Measurements from ENCODE around the gene THSD8.
"Not testable (repeated sequence)": the region's sequence is repeated elsewhere in the genome, so short reads cannot be mapped to it uniquely, and the experiment has no call there.

The THSD8 gene

DNA sequence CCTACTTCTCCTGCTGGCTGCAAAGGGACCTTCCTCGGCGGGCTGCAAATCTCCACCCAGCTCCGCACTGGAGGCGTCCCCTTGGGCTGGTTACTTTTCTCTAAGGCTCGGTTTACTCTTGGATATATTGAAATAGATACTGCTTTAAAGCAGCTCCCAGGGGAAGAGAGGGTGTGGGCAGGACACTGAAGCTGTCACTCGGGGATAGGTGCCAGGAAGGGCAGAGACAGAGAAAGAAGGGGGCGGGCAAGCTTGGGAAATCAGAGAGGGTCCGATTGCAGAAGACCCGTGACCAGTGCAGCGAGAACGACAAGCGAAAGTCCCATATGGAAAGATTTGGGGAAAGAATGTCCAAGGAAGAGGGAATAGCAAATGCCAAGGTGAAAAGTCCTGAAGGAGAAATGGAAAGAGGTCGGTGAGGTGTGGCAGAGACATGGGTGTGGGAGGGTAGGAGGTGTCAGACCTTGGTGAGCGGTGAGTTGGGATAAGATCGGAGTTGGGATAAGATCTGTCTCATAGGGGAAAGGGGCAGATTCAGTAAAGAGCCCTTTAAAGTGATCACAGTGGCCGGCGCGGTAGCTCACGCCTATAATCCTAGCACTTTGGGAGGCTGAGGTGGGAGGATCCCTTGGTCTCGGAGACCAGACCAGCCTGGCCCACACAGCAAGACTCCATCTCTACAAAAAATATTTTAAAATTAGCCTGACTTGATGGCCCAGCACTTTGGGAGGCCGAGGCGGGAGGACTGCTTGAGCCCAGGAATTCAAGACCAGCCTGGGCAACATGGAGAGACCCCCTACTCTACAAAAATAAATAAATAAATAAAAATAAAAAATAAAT, 618 bp downstream of the THSD8 start:
- Histone ChIP-seq H3K36me3 (ENCODE audit: control insufficient read depth in 2 of 2, insufficient read depth in 2 of 2, low read length in 2 of 2) (peaks cover 13 to 14% of the 10 kb centered on the region in 2 donors), H3K4me3 (ENCODE audit: low read length in 2 of 2) (peak overlapping the region; percentile 77 to 97), H3K4me1 (ENCODE audit: control insufficient read depth, insufficient read depth, low read length) (peaks cover 36% of the 10 kb centered on the region), H3K27me3 (ENCODE audit: control insufficient read depth in 1 of 2, insufficient read depth in 2 of 2, low read length in 2 of 2) (no peaks in the 10 kb centered on the region), H3K9me3 (ENCODE audit: control insufficient read depth in 2 of 2, low read length in 2 of 2) (no peaks in the 10 kb centered on the region), H3K9ac (ENCODE audit: low read length in 2 of 2) (peak overlapping the region; percentile 62 to 69), H3K27ac (ENCODE audit: low read length) (no peak overlapping the region)

DNA sequence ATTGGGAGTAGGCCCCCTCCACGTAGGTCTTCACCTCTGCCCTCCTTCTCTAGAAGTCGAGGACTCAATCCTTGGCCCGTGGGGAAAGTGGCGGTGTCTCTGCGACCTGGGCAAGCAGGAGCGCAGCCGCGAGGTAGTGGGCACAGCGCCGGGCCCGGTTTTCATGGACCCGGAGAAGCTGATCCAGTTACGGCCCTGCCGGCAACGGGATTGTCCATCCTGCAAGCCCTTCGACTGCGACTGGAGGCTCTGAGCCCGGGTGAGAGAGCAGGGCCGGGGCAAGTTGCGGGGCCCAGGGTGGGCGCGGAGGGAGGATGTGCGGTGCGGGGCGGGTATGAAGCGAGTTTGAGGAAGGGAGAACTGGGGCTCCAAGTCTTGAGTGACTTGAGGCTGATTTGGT, 2.2 kb downstream of the THSD8 start:
- Histone ChIP-seq H3K4me1 (ENCODE audit: control insufficient read depth, insufficient read depth, low read length) (peaks cover 36% of the 10 kb centered on the region), H3K36me3 (ENCODE audit: control insufficient read depth in 2 of 2, insufficient read depth in 2 of 2, low read length in 2 of 2) (peaks cover 13 to 14% of the 10 kb centered on the region in 2 donors), H3K9ac (ENCODE audit: low read length in 2 of 2) (no peak overlapping the region), H3K9me3 (ENCODE audit: control insufficient read depth in 2 of 2, low read length in 2 of 2) (no peaks in the 10 kb centered on the region), H3K27me3 (ENCODE audit: control insufficient read depth in 1 of 2, insufficient read depth in 2 of 2, low read length in 2 of 2) (no peaks in the 10 kb centered on the region), H3K4me3 (ENCODE audit: low read length in 2 of 2) (no peak overlapping the region), H3K27ac (ENCODE audit: low read length) (no peak overlapping the region)

DNA sequence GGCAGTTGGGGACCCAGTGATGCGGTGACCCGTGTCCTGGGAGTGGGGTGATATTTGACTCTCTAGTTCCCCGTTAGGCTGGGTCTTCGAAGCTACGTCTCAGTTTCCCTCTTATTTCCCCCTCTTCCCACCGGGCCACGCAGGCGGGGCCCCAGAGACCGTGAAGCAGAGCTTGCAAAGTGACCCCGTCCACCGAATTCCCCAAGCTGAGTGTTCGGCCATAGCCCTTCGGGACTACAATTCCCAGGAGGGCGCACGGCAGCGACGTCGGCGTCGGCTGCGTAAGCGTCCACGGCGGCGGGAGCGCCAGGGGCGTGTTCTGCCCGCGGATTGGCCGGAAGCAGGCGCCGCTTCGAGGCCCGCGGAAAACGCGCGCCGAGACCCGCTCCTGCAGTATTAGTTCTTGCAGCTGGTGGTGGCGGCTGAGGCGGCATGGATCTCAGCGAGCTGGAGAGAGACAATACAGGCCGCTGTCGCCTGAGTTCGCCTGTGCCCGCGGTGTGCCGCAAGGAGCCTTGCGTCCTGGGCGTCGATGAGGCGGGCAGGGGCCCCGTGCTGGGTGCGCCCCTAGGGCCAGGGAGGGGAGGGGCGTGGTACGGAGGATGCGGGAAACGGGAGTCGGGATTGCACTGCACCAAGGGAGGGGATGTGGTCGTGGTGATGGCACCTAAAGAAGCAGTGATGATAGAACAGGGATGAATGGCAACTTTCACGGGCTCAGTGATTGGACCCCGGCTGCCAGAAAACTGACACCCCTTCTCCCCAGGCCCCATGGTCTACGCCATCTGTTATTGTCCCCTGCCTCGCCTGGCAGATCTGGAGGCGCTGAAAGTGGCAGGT, 4.6 kb downstream of the THSD8 start, which contains the start of gene RNASEH2A:
Gene RNASEH2A (plus strand): TSS at position 343 of the 840 bp plus-strand sequence. CDS start 90 bp downstream, at position 433.
- Histone ChIP-seq H3K27ac (ENCODE audit: low read length) (peak within 1 kb of the TSS; percentile 11), H3K4me1 (ENCODE audit: control insufficient read depth, insufficient read depth, low read length) (peaks cover 21% of the 10 kb centered on the region), H3K36me3 (ENCODE audit: control insufficient read depth in 2 of 2, insufficient read depth in 2 of 2, low read length in 2 of 2) (no peaks in the 10 kb centered on the region), H3K9ac (ENCODE audit: low read length in 2 of 2) (peak within 1 kb of the TSS; percentile 75 to 83), H3K4me3 (ENCODE audit: low read length in 2 of 2) (peak within 1 kb of the TSS; percentile 70 to 86), H3K27me3 (ENCODE audit: control insufficient read depth in 1 of 2, insufficient read depth in 2 of 2, low read length in 2 of 2) (no peaks in the 10 kb centered on the region), H3K9me3 (ENCODE audit: control insufficient read depth in 2 of 2, low read length in 2 of 2) (no peaks in the 10 kb centered on the region)

DNA sequence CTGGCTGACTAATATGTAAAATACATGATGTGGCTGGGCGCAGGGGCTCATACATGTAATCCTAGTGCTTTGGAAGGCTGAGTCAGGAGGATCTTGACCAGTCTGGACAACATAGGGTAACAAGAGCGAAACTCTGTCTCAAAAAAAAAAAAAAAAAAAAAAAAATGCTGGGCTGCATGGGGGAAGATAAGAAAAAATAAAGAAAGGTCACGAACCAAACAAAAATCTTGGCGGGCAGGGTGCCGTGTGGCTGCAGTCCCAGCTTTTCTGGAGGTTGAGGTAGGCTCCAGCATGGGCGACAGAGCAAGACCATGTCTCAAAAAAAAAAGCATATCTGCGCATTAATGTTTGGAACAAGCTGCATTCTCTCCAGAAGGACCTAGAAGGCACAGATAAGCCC, 13.2 kb downstream of the THSD8 start:
- Histone ChIP-seq H3K4me1 (ENCODE audit: control insufficient read depth, insufficient read depth, low read length) (no peaks in the 10 kb centered on the region), H3K9ac (ENCODE audit: low read length in 2 of 2) (no peak overlapping the region), H3K9me3 (ENCODE audit: control insufficient read depth in 2 of 2, low read length in 2 of 2) (no peaks in the 10 kb centered on the region), H3K27me3 (ENCODE audit: control insufficient read depth in 1 of 2, insufficient read depth in 2 of 2, low read length in 2 of 2) (no peaks in the 10 kb centered on the region), H3K36me3 (ENCODE audit: control insufficient read depth in 2 of 2, insufficient read depth in 2 of 2, low read length in 2 of 2) (peaks cover 0 to 2% of the 10 kb centered on the region in 2 donors), H3K27ac (ENCODE audit: low read length) (no peak overlapping the region), H3K4me3 (ENCODE audit: low read length in 2 of 2) (no peak overlapping the region)

DNA sequence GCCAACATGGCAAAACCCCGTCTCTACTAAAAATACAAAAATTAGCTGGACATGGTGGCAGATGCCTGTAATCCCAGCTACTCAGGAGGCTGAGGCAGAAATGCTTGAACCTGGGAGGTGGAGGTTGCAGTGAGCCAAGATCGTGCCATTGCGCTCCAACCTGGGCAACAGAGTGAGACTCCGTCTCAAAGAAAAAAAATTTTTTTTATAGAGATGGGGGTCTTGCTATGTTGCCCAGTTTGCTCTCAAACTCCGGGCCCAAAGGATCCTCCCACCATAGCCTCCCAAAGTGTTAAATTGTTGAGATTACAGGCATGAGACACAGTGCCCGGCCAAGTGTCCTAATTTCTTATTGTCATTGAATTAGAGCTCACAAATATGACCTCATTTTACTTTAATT, 15.3 kb downstream of the THSD8 start:
- not testable (repeated sequence) for H3K27me3 ChIP-seq (ENCODE audit: control insufficient read depth in 1 of 2, insufficient read depth in 2 of 2, low read length in 2 of 2); H3K9me3 ChIP-seq (ENCODE audit: control insufficient read depth in 2 of 2, low read length in 2 of 2); H3K9ac ChIP-seq (ENCODE audit: low read length in 2 of 2); H3K4me3 ChIP-seq (ENCODE audit: low read length in 2 of 2); H3K4me1 ChIP-seq (ENCODE audit: control insufficient read depth, insufficient read depth, low read length); H3K36me3 ChIP-seq (ENCODE audit: control insufficient read depth in 2 of 2, insufficient read depth in 2 of 2, low read length in 2 of 2); H3K27ac ChIP-seq (ENCODE audit: low read length)

DNA sequence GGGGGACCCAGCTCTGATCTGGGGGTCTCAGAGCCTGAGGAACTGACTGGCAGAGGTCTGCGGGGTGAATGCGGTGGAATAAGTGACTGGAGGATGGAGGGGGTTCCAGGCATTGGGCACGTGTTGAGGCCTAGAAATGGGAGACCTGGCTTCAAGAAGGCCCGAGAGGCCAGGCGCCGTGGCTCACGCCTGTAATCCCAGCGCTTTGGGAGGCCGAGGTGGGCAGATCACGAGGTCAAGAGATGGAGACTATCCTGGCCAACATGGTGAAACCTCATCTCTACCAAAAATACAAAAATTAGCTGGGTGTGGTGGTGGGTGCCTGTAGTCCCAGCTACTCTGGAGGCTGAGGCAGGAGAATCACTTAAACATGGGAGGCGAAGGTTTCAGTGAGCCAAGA, 15.9 kb downstream of the THSD8 start:
- H3K27ac ChIP-seq (ENCODE audit: low read length); H3K36me3 ChIP-seq (ENCODE audit: control insufficient read depth in 2 of 2, insufficient read depth in 2 of 2, low read length in 2 of 2); H3K27me3 ChIP-seq (ENCODE audit: control insufficient read depth in 1 of 2, insufficient read depth in 2 of 2, low read length in 2 of 2); H3K9me3 ChIP-seq (ENCODE audit: control insufficient read depth in 2 of 2, low read length in 2 of 2); H3K9ac ChIP-seq (ENCODE audit: low read length in 2 of 2); H3K4me3 ChIP-seq (ENCODE audit: low read length in 2 of 2); H3K4me1 ChIP-seq (ENCODE audit: control insufficient read depth, insufficient read depth, low read length): not testable (repeated sequence)

DNA sequence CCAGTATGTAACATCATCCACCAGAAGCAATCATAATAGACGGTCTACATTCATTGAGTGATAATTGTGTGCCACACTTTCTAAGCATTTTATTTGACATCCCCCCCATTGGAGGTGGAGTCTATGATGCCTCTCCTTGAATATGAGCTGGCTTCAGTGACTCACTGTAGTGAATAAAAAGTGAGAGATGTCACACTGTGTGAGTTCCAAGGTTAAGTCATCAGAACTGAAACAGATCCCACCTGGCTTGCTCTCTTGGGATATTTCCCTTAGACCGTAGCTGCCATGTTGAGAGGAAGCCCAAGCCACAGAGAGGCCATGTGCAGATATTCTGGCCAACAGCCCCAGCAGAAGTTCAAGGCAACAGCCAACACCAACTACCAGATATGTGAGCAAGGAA, 19.9 kb downstream of the THSD8 start:
- H3K27ac ChIP-seq (ENCODE audit: low read length) = no peak overlapping the region
- H3K9me3 ChIP-seq (ENCODE audit: control insufficient read depth in 2 of 2, low read length in 2 of 2) = peaks cover 0 to 3% of the 10 kb centered on the region in 2 donors
- H3K4me3 ChIP-seq (ENCODE audit: low read length in 2 of 2) = no peak overlapping the region
- peaks cover 17 to 18% of the 10 kb centered on the region in 2 donors for H3K27me3 ChIP-seq (ENCODE audit: control insufficient read depth in 1 of 2, insufficient read depth in 2 of 2, low read length in 2 of 2)
- H3K9ac ChIP-seq (ENCODE audit: low read length in 2 of 2) = no peak overlapping the region
- H3K36me3 ChIP-seq (ENCODE audit: control insufficient read depth in 2 of 2, insufficient read depth in 2 of 2, low read length in 2 of 2) = no peaks in the 10 kb centered on the region
- H3K4me1 ChIP-seq (ENCODE audit: control insufficient read depth, insufficient read depth, low read length) = no peaks in the 10 kb centered on the region

DNA sequence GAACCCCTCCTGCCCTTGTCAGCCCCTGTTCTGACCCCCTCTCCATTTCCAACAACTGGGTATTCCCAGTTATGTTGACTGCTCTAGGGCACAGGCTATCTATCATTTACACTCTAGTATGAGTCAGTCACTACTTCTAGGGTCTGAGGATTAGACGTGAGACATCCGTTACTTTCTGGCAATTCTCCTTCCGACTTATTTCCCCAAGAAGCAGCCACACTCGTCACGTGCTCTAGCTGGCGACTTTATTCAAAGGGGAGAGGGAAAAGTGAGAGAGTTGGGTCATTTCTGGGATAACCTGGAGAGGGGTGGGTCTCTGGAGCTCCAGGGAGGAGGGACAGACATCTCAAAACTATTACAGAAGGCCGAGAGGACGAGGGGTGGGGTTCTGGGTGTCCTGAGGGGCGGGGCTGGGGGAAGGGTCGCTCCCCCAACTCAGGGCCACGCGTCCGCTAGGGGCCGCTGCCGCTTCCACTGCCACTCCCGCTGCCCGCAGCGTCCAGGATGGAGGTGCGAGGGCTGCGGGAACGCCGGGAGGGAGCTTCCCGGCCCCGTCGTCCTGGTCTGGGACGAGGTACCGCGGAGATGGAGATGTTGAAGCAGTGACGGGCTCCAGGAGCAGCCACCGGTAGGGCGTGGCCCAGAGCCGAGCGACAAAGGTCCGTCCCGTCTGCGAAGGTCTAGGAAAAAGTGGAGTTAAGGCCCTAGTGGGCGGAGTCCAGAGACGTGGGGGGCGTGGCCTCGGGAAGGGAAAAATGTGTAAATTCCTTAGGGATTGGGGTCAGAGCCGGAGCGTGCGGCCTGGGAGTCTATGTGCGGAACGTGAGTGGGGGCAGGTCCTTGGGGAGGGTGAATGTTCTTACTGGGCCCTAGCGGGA, 23.6 kb downstream of the THSD8 start:
- no peak overlapping the region for H3K27ac ChIP-seq (ENCODE audit: low read length)
- no peaks in the 10 kb centered on the region for H3K36me3 ChIP-seq (ENCODE audit: control insufficient read depth in 2 of 2, insufficient read depth in 2 of 2, low read length in 2 of 2)
- peaks cover 39 to 40% of the 10 kb centered on the region in 2 donors for H3K27me3 ChIP-seq (ENCODE audit: control insufficient read depth in 1 of 2, insufficient read depth in 2 of 2, low read length in 2 of 2)
- peaks cover 0 to 3% of the 10 kb centered on the region in 2 donors for H3K9me3 ChIP-seq (ENCODE audit: control insufficient read depth in 2 of 2, low read length in 2 of 2)
- no peak overlapping the region for H3K4me3 ChIP-seq (ENCODE audit: low read length in 2 of 2)
- no peak overlapping the region for H3K9ac ChIP-seq (ENCODE audit: low read length in 2 of 2)
- no peaks in the 10 kb centered on the region for H3K4me1 ChIP-seq (ENCODE audit: control insufficient read depth, insufficient read depth, low read length)

DNA sequence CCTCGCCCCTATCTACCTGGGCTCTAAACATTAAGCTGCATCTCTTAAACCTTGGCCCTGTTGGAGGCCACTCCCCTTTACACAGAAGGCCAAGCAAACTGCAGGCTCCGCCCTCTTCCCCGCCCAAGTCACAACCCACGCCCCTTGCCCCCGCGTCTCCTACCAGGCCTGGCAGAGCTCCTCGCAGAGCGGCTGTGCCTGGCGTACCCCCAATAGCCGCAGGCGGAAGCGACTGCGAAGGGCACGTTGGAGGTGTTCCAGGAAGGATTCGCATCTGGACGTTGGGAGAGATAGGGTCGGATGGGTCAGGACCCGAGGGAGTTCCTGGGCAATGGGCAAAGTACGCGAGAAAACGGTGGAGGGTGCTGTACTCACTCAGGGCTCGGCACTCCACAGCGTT, 26.6 kb downstream of the THSD8 start:
- Histone ChIP-seq H3K4me3 (ENCODE audit: low read length in 2 of 2) (no peak overlapping the region), H3K9me3 (ENCODE audit: control insufficient read depth in 2 of 2, low read length in 2 of 2) (no peaks in the 10 kb centered on the region), H3K36me3 (ENCODE audit: control insufficient read depth in 2 of 2, insufficient read depth in 2 of 2, low read length in 2 of 2) (no peaks in the 10 kb centered on the region), H3K27me3 (ENCODE audit: control insufficient read depth in 1 of 2, insufficient read depth in 2 of 2, low read length in 2 of 2) (peaks cover 68 to 69% of the 10 kb centered on the region in 2 donors), H3K27ac (ENCODE audit: low read length) (no peak overlapping the region), H3K9ac (ENCODE audit: low read length in 2 of 2) (no peak overlapping the region), H3K4me1 (ENCODE audit: control insufficient read depth, insufficient read depth, low read length) (peaks cover 8% of the 10 kb centered on the region)

DNA sequence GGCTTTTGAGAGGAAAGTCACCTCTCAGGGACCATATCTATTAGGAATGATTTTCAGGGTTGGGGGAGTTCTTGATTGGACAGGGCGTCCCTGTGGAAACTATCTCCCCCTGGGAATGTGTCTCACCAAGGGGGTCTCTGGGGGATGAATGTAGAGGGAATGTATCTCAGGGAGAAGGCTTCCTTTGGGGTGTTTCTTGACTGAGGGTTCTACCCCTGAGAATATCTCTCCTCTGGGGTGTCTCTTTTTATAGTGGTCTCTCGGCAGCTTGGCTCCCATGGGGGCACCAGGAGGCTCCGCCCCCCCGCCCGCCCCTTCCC, 31.5 kb downstream of the THSD8 start:
- no peaks in the 10 kb centered on the region for H3K9me3 ChIP-seq (ENCODE audit: control insufficient read depth in 2 of 2, low read length in 2 of 2)
- no peak overlapping the region for H3K27ac ChIP-seq (ENCODE audit: low read length)
- H3K4me1 ChIP-seq (ENCODE audit: control insufficient read depth, insufficient read depth, low read length) = peaks cover 19% of the 10 kb centered on the region
- H3K4me3 ChIP-seq (ENCODE audit: low read length in 2 of 2) = peak overlapping the region in 1 of 2 donors; percentile 8
- no peak overlapping the region for H3K9ac ChIP-seq (ENCODE audit: low read length in 2 of 2)
- peaks cover 80 to 90% of the 10 kb centered on the region in 2 donors for H3K27me3 ChIP-seq (ENCODE audit: control insufficient read depth in 1 of 2, insufficient read depth in 2 of 2, low read length in 2 of 2)
- no peaks in the 10 kb centered on the region for H3K36me3 ChIP-seq (ENCODE audit: control insufficient read depth in 2 of 2, insufficient read depth in 2 of 2, low read length in 2 of 2)
